ENCODE measurements around the gene FLRT1. TPM values are rescaled to one million over a fixed set of nuclear protein-coding genes. Genes with fewer than 3 reads are reported as not detected.

Gene FLRT1
- total and polyA plus RNA-seq, 4 donors, result 0.10 to 0.60 TPM; not detected in 2

DNA sequence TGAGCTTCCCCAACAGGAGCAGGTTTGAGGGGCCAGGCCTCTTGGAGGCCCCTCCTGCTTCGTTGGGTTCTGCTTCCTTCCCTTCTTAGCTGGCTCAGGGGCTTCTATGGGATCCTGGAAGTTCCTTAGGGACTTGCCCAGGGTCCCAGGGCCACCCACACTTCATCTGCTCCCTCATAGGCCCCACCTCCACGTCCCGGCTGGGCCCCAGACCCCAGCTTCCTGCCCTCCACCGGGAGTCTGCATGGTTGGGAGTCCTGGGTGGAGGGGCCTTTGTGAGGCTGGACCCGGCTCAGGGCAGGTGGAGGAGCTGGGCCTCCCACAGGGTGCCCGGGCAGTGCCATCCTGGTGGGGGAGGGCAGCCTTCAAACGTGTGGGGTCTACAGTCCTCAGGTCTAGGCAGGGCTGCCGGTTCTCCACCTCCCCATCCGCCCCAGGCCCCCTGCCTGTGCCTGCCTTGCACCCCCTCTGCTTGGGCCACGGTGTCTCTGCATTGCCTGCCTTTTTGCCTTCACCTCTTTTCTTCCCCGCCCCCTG lies 37.9 kb upstream of the FLRT1 start:
- no peaks in the 10 kb centered on the region for H3K9me3 ChIP-seq (ENCODE audit: control insufficient read depth, low read length)
- ATAC-seq (ENCODE audit: low FRiP score) (no peak), DNase-seq (no peak)
- WGBS, 2 donors, result 76 to 80% methylated on average over 11 of the region's 11 CpGs
- no peak overlapping the region for H3K27ac ChIP-seq (ENCODE audit: low read depth in 1 of 2, low read length in 2 of 2)
- H3K4me3 ChIP-seq (ENCODE audit: low read length in 2 of 2), result no peak overlapping the region
- H3K36me3 ChIP-seq (ENCODE audit: control insufficient read depth in 1 of 2, insufficient read depth in 2 of 2, low read length in 1 of 2), result no peaks in the 10 kb centered on the region
- H3K4me1 ChIP-seq (ENCODE audit: control insufficient read depth in 1 of 2, insufficient read depth in 2 of 2, low read length in 2 of 2), result no peaks in the 10 kb centered on the region
- intact Hi-C loops (cut with DNase I), result no loop called here
- H3K27me3 ChIP-seq (ENCODE audit: control insufficient read depth in 1 of 2, insufficient read depth in 2 of 2, low read length in 1 of 2), result no peaks in the 10 kb centered on the region

DNA sequence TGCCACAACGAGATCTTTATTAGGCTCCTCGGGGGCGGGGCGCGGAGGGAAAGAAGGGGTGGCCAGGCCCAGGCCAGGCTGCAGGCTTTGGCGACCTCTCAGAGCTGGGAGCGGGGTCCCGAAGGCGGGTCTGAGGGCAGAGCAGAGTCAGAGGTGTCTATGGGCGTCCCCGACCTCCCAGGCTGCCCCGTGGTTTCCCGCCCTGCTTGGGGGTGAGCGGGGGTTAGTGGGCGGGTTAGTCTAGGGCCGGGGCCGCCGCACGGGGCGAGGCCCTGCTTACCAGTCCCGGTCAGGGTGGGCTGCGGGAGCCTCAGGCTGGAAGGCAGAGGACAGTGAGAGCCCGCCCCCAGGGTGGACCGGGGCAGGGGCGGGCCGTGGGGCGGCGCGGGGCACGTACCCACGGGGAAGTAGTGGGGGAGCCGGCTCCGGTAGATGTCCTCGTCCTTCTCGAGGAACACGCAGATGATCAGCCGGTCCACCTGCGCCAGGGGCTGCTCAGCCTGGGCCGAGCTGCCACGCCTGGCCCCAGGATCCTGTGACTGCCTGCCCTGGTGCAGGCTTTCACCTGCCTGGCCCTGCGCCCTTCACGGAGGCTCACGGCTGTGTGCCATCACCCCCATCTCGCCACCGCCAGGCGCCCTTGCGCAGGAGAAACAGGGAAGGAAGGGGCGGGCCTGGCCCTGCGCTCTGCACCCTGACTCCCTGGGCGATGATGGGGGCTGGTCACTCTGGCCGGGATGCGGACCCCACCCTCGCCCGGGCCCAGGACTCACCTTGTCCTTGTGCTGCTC lies 37.0 kb upstream of the FLRT1 start:
- intact Hi-C loops (cut with DNase I), result no loop called here
- Histone ChIP-seq H3K36me3 (ENCODE audit: control insufficient read depth in 1 of 2, insufficient read depth in 2 of 2, low read length in 1 of 2) (no peaks in the 10 kb centered on the region), H3K27ac (ENCODE audit: low read depth in 1 of 2, low read length in 2 of 2) (no peak overlapping the region), H3K27me3 (ENCODE audit: control insufficient read depth in 1 of 2, insufficient read depth in 2 of 2, low read length in 1 of 2) (no peaks in the 10 kb centered on the region), H3K4me3 (ENCODE audit: low read length in 2 of 2) (no peak overlapping the region), H3K4me1 (ENCODE audit: control insufficient read depth in 1 of 2, insufficient read depth in 2 of 2, low read length in 2 of 2) (no peaks in the 10 kb centered on the region), H3K9me3 (ENCODE audit: control insufficient read depth, low read length) (no peaks in the 10 kb centered on the region)
- DNase-seq (no peak), ATAC-seq (ENCODE audit: low FRiP score) (no peak)
- WGBS, 2 donors, result 86 to 87% methylated on average over 38 to 54 of the region's 54 CpGs

DNA sequence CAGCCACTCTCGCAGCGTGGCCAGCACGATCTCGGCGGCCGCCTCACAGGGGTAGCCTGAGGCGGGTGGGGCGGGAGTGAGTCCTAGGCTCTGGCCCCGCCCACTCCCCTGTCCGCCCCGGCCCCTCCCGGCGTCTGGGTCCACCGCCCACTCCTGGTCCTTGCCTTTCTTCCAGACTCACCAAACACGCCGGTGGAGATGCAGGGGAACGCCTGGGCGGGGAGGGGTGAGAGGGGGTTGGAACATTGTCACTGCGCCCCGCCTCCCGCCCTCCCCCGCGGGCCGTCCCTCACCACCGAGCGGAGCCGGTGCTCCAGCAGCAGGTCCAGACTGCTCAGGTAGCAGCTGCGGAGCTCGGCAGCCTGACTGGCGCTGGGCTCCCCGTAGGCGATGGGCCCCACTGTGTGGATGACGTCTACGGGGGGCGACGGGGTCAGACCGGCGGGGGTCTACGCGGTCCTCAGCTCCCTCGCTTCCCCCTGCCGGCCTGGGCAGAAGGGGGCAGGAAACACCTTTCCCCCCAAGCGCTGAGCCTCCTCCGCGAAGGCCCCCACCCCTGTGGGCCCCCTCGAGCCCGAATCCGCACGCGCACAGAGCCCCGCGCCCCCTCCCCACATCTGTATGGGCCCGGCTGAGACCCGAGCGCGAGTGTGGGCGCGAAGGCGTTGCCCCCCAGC lies 36.2 kb upstream of the FLRT1 start:
- no peaks in the 10 kb centered on the region for H3K9me3 ChIP-seq (ENCODE audit: control insufficient read depth, low read length)
- H3K36me3 ChIP-seq (ENCODE audit: control insufficient read depth in 1 of 2, insufficient read depth in 2 of 2, low read length in 1 of 2), result no peaks in the 10 kb centered on the region
- H3K4me3 ChIP-seq (ENCODE audit: low read length in 2 of 2), result no peak overlapping the region
- intact Hi-C loops (cut with DNase I), result loop anchor here (2.0 kb wide), 1 partner anchor 149 kb away; no protein-coding TSS in a partner anchor
- no peaks in the 10 kb centered on the region for H3K4me1 ChIP-seq (ENCODE audit: control insufficient read depth in 1 of 2, insufficient read depth in 2 of 2, low read length in 2 of 2)
- peak; percentile 74 to 88 for DNase-seq
- peak; percentile 42 for ATAC-seq (ENCODE audit: low FRiP score)
- WGBS, 2 donors, result 12 to 18% methylated on average over 49 to 59 of the region's 59 CpGs
- no peak overlapping the region for H3K27ac ChIP-seq (ENCODE audit: low read depth in 1 of 2, low read length in 2 of 2)
- H3K27me3 ChIP-seq (ENCODE audit: control insufficient read depth in 1 of 2, insufficient read depth in 2 of 2, low read length in 1 of 2), result no peaks in the 10 kb centered on the region

DNA sequence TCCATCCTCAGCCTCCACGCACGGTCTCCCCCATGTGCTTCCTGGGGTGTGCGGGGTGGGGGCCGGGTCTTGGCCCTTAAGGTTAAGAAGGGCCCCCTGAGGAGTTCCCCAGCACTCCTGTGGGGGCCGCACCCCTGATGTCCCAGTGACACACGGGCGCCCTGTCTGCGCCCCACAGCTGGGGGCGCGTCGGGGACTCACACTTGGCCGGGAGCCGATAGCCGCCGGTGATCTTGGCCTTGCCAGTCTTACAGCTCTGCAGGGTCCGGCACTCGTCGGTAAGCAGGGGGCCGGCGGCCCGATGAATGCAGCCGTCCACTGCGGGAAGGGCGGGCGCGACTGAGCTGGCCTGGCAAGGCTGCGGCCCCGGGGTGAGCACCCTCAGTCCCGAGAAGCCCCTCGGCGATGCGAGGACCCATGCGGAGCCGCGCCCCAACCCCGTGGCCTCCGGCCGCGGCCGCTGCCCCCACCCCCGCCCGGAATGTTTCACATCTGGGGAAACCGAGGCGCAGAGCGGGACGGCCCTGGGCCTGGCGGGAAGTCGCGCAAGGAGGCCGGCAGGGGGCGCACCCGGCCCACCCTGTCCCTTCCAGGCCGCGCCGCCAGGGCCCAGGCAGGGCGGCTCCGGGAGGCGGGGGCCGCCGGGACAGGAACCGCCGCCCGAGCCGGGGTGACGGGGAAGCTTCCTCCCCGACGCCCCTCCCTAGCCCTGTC lies 35.5 kb upstream of the FLRT1 start:
- H3K27me3 ChIP-seq (ENCODE audit: control insufficient read depth in 1 of 2, insufficient read depth in 2 of 2, low read length in 1 of 2), result no peaks in the 10 kb centered on the region
- no peak overlapping the region for H3K4me3 ChIP-seq (ENCODE audit: low read length in 2 of 2)
- no peaks in the 10 kb centered on the region for H3K4me1 ChIP-seq (ENCODE audit: control insufficient read depth in 1 of 2, insufficient read depth in 2 of 2, low read length in 2 of 2)
- intact Hi-C loops (cut with DNase I), result loop anchor here (2.0 kb wide), 1 partner anchor 149 kb away; no protein-coding TSS in a partner anchor
- H3K9me3 ChIP-seq (ENCODE audit: control insufficient read depth, low read length), result no peaks in the 10 kb centered on the region
- ATAC-seq (ENCODE audit: low FRiP score), result peak; percentile 90
- H3K27ac ChIP-seq (ENCODE audit: low read depth in 1 of 2, low read length in 2 of 2), result no peak overlapping the region
- WGBS, 2 donors, result 2 to 3% methylated on average over 42 to 67 of the region's 67 CpGs
- peak; percentile 78 to 91 for DNase-seq
- H3K36me3 ChIP-seq (ENCODE audit: control insufficient read depth in 1 of 2, insufficient read depth in 2 of 2, low read length in 1 of 2), result no peaks in the 10 kb centered on the region

DNA sequence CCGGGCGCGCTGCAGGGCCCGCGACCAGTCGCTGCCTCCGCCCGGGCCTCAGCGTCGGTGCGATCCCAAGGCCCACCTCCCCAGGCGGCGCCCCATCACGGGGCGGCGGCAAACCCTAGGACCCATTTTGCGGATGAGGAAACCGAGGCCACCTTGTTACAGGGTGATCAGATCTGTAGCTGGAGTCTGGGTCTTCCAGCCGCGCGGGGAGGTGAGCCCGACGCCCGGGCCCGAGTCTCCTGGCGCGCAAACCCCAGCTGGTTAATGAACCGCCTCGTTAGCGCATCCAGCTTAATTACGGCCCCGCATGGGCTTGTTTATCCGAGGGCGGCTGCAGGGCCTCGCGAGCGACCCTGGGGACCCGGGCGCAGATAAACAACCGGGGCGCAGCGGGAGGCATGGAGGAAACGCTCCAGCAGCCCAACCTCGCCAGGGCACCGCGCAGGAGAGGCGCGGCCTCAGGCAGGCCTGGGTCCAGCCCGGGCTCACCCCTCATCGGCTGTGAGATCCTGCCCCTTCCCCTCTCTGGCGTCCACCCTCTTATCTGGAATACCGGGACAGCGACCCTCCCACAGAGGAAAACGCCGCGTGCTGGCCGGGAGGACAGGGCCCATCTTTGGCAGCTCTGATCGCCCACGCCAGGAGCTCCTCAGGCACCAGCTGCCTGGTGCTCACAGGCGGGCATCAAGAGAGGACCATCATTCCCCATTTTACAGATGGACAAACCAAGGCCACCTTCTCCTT lies 34.8 kb upstream of the FLRT1 start:
- no peaks in the 10 kb centered on the region for H3K27me3 ChIP-seq (ENCODE audit: control insufficient read depth in 1 of 2, insufficient read depth in 2 of 2, low read length in 1 of 2)
- H3K4me3 ChIP-seq (ENCODE audit: low read length in 2 of 2), result no peak overlapping the region
- intact Hi-C loops (cut with DNase I), result loop anchor here (2.0 kb wide), 1 partner anchor 148 kb away; no protein-coding TSS in a partner anchor
- no peaks in the 10 kb centered on the region for H3K36me3 ChIP-seq (ENCODE audit: control insufficient read depth in 1 of 2, insufficient read depth in 2 of 2, low read length in 1 of 2)
- WGBS, 2 donors, result 22 to 24% methylated on average over 51 to 60 of the region's 60 CpGs
- no peaks in the 10 kb centered on the region for H3K9me3 ChIP-seq (ENCODE audit: control insufficient read depth, low read length)
- ATAC-seq (ENCODE audit: low FRiP score) (no peak), DNase-seq (no peak)
- no peaks in the 10 kb centered on the region for H3K4me1 ChIP-seq (ENCODE audit: control insufficient read depth in 1 of 2, insufficient read depth in 2 of 2, low read length in 2 of 2)
- no peak overlapping the region for H3K27ac ChIP-seq (ENCODE audit: low read depth in 1 of 2, low read length in 2 of 2)

DNA sequence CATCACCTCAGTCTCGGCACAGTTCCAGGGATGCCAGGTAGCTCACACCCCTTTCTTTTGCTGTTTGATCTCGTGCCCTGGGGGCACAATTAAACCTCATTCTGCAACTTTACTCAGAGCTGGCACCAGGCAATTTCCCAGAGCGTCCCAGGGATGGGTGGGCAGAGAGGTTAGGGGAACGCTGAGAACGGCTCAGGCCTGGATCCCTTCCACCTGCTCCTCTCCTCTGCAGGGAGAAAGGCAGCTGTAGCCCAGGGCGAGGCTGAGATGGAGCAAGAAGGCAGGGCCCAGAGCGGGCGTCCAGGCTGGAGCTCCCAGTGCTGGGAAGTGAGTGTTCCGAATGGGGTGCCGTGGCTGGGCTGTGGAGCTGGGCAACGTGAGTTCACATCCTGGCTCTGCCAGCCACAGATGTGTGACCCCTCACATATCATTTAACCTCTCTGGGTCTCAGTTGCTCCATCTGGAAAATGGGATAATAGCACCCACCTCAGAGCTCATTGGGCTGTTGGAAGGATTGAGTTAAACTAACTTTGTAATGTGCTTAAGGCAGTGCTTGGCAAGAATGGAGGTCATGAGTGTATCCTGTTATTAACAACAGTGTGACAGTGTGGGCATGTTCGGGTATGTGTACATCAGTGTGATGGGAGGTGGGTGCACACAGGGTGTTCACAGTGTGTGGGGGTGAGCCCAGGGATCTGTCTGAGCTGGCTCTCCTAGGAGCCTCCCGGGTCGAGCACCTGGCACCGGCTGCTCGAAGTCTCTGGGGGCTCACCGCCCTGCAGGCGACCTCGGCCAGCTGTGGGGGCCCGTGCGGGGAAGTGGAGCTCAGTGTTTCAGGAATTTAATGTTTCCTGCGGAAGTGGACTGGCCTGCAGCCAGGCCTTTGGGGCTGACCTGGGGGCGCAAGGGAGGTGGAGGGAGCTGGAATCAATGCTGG lies 34.0 kb upstream of the FLRT1 start:
- 67 to 71% methylated on average over 23 of the region's 23 CpGs for WGBS, 2 donors
- no peaks in the 10 kb centered on the region for H3K36me3 ChIP-seq (ENCODE audit: control insufficient read depth in 1 of 2, insufficient read depth in 2 of 2, low read length in 1 of 2)
- ATAC-seq (ENCODE audit: low FRiP score) (no peak), DNase-seq (no peak)
- intact Hi-C loops (cut with DNase I), result loop anchor here (2.0 kb wide), 1 partner anchor 147 kb away; no protein-coding TSS in a partner anchor
- no peak overlapping the region for H3K4me3 ChIP-seq (ENCODE audit: low read length in 2 of 2)
- H3K27ac ChIP-seq (ENCODE audit: low read depth in 1 of 2, low read length in 2 of 2), result no peak overlapping the region
- no peaks in the 10 kb centered on the region for H3K9me3 ChIP-seq (ENCODE audit: control insufficient read depth, low read length)
- no peaks in the 10 kb centered on the region for H3K27me3 ChIP-seq (ENCODE audit: control insufficient read depth in 1 of 2, insufficient read depth in 2 of 2, low read length in 1 of 2)
- no peaks in the 10 kb centered on the region for H3K4me1 ChIP-seq (ENCODE audit: control insufficient read depth in 1 of 2, insufficient read depth in 2 of 2, low read length in 2 of 2)

DNA sequence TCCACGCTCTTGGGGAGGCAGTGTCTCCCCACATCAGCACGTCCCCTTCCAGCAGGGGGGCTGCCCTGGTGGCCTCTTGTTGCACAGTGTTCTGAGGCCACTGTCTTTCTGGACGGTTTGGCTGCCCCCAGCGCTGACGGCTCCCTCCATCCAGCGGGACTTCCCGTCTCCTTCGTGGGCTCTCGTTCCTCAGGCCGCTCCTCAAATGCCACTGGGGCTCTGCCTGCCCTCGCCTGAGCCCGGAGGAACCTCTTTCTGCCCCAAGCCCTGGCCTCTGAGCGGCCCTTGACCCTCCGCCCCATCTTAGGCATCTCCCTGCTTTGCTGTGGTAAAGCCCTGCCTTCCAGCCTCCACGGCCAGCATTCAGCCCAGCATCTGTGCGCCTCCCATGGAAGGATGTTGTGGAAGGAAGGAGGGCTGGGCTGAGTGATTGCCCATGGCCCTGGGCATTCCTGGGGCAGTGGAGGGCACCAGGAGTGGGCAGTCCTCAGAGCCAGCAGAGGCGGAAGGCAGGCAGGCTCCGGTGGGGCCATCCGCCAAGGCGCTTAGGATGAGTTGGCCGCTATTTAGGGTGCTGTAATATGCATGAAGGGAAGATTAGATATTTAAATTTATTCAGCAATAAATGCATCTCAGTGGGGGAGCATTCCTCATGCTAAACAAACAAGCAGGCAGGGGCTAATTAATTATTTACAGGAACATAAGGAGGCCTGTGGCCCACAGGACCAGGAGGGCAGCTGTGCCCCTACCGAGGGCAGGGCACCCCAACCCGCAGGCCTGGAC lies 31.7 kb upstream of the FLRT1 start:
- Histone ChIP-seq H3K4me1 (ENCODE audit: control insufficient read depth in 1 of 2, insufficient read depth in 2 of 2, low read length in 2 of 2) (no peaks in the 10 kb centered on the region), H3K27me3 (ENCODE audit: control insufficient read depth in 1 of 2, insufficient read depth in 2 of 2, low read length in 1 of 2) (no peaks in the 10 kb centered on the region), H3K27ac (ENCODE audit: low read depth in 1 of 2, low read length in 2 of 2) (no peak overlapping the region), H3K36me3 (ENCODE audit: control insufficient read depth in 1 of 2, insufficient read depth in 2 of 2, low read length in 1 of 2) (no peaks in the 10 kb centered on the region), H3K9me3 (ENCODE audit: control insufficient read depth, low read length) (no peaks in the 10 kb centered on the region), H3K4me3 (ENCODE audit: low read length in 2 of 2) (no peak overlapping the region)
- DNase-seq (no peak), ATAC-seq (ENCODE audit: low FRiP score) (no peak)
- intact Hi-C loops (cut with DNase I), result no loop called here
- 85 to 87% methylated on average over 23 of the region's 23 CpGs for WGBS, 2 donors
